ENCODE results near the gene NCOA3.
"Not testable (repeated sequence)": the region's sequence is repeated elsewhere in the genome, so short reads cannot be mapped to it uniquely, and the experiment has no call there.

The NCOA3 gene

DNA sequence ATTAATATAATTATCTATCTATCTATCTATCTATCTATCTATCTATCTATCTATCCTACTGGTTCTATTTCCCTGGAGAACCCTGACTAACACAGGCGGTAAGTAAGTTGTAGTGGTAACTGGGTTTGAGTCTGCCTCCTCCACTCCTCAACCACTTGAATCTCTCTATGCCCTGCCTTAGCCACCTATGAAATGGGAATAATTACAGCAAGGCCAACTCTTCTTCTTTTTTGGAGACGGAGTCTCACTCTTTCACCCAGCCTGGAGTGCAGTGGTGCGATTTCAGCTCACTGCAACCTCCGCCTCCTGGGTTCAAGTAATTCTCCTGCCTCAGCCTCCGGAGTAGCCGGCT, 41.0 kb upstream of the NCOA3 start:
- not testable (repeated sequence) for H3K9me3 ChIP-seq (ENCODE audit: control insufficient read depth in 2 of 2, low read length in 2 of 2); H3K4me1 ChIP-seq (ENCODE audit: control insufficient read depth, insufficient read depth, low read length); H3K9ac ChIP-seq (ENCODE audit: low read length in 2 of 2); H3K4me3 ChIP-seq (ENCODE audit: low read length in 2 of 2); H3K27ac ChIP-seq (ENCODE audit: low read length); H3K27me3 ChIP-seq (ENCODE audit: control insufficient read depth in 1 of 2, insufficient read depth in 2 of 2, low read length in 2 of 2); H3K36me3 ChIP-seq (ENCODE audit: control insufficient read depth in 2 of 2, insufficient read depth in 2 of 2, low read length in 2 of 2)

DNA sequence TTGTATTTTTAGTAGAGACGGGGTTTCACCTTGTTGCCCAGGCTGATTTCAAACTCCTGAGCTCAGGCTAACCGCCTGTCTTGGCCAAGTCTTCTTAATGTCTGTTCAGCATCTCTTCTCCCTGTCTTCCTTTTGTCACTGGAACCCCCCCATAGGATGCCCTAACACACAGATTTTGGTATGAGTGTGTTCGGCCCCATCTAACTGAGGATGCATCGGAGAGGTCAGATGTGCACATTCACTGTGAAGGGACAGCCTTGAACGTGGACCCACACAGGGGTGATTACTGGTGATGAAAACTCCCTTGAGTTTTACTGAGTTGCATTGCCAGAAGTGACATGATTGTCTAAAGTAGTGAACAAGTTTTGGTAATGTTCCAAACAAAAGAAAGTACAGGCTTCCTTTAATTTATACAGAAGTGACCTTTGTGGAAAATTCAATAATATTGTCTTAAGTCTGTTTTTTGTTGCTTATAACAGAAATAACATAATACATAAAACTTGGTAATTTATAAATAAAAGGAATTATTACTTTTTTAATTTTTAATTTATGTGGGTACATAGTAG, 40.5 kb upstream of the NCOA3 start:
- Histone ChIP-seq H3K36me3 (ENCODE audit: control insufficient read depth in 2 of 2, insufficient read depth in 2 of 2, low read length in 2 of 2) (no peaks in the 10 kb centered on the region), H3K27ac (ENCODE audit: low read length) (no peak overlapping the region), H3K4me1 (ENCODE audit: control insufficient read depth, insufficient read depth, low read length) (no peaks in the 10 kb centered on the region), H3K4me3 (ENCODE audit: low read length in 2 of 2) (no peak overlapping the region), H3K9ac (ENCODE audit: low read length in 2 of 2) (no peak overlapping the region), H3K9me3 (ENCODE audit: control insufficient read depth in 2 of 2, low read length in 2 of 2) (no peaks in the 10 kb centered on the region), H3K27me3 (ENCODE audit: control insufficient read depth in 1 of 2, insufficient read depth in 2 of 2, low read length in 2 of 2) (no peaks in the 10 kb centered on the region)

DNA sequence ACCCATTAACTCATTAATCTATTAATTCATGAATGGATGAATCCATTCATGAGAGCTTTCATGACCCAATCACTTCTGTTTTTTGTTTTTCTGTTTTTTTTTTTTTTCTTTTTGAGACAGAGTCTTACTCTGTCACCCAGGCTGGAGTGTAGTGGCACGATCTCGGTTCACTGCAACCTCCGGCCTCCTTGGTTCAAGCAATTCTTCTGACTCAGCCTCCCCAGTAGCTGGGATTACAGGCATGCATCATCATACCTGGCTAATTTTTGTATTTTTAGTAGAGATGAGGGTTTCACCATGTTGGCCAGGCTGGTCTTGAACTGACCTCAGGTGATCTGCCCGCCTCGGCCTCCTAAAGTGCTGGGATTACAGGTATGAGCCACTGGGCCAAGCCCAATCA, 39.8 kb upstream of the NCOA3 start:
- H3K27me3 ChIP-seq (ENCODE audit: control insufficient read depth in 1 of 2, insufficient read depth in 2 of 2, low read length in 2 of 2); H3K36me3 ChIP-seq (ENCODE audit: control insufficient read depth in 2 of 2, insufficient read depth in 2 of 2, low read length in 2 of 2); H3K9me3 ChIP-seq (ENCODE audit: control insufficient read depth in 2 of 2, low read length in 2 of 2); H3K4me3 ChIP-seq (ENCODE audit: low read length in 2 of 2); H3K4me1 ChIP-seq (ENCODE audit: control insufficient read depth, insufficient read depth, low read length); H3K9ac ChIP-seq (ENCODE audit: low read length in 2 of 2); H3K27ac ChIP-seq (ENCODE audit: low read length): not testable (repeated sequence)

DNA sequence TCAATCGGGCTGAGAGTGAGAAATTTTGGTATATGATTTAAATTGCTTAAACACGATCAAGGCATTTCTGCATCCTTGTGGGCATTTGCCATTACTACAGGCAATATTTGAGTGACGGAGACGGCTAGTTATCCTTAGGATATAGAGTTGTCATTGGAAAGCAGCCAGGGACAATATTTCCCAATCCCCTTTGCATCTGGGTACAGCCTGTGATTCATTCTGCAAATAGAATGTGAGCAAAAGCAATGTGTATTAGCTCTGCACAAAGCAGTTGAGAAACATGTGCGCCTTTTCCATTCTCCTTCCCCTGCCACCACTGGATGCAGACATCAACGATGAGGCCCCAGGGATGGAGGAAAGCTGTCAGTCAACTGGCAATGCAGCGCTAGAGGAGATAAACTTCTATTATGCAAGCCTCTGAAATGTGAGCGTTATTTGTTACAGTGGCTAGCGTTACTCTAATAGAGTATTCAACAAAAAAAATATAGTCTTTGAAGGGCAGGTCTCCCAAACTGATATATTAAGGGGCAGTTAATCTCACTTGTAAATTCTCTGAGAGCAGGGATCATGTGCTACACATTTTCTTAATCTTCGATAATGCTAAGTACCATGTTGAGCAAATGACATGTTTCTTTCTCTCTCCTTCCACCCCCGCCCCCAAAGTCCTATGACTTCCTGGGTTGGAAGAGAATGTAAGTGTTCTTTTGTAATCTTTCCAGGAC, 37.1 kb upstream of the NCOA3 start:
- Histone ChIP-seq H3K4me3 (ENCODE audit: low read length in 2 of 2) (no peak overlapping the region), H3K27ac (ENCODE audit: low read length) (no peak overlapping the region), H3K4me1 (ENCODE audit: control insufficient read depth, insufficient read depth, low read length) (no peaks in the 10 kb centered on the region), H3K36me3 (ENCODE audit: control insufficient read depth in 2 of 2, insufficient read depth in 2 of 2, low read length in 2 of 2) (no peaks in the 10 kb centered on the region), H3K9ac (ENCODE audit: low read length in 2 of 2) (no peak overlapping the region), H3K9me3 (ENCODE audit: control insufficient read depth in 2 of 2, low read length in 2 of 2) (no peaks in the 10 kb centered on the region), H3K27me3 (ENCODE audit: control insufficient read depth in 1 of 2, insufficient read depth in 2 of 2, low read length in 2 of 2) (no peaks in the 10 kb centered on the region)

DNA sequence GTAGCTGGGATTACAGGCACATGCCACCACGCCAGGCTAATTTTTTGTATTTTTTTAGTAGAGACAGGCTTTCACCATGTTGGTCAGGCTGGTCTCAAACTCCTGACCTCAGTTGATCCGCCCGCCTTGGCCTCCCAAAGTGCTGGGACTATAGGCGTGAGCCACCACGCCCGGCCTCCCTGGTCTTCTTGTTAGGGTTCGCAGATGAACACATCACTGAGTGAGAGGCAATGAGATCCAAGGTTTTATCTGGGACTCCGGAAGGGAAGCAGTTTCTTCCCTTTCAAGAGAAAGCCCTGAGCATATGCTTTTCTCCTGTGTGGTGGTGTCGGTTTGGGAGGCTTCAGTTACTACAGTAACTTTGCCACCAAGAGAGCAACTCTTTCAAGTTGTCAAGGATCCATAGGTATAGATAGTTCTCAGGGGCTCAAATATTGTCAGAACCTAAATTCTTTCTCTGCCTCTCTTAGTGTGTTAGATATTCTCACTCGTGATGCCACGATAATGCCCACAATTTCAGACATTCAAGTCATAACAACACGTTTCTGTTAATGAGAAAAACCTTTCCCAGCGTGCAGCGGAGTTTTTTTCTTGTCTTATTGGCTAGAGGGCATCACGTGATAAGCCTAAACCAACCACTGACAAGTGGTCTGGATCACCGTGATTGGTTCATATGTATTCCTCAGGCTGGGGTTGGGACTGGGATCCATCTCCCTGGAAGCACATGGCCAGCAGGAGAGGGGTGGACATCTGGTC, 36.2 kb upstream of the NCOA3 start:
- H3K36me3 ChIP-seq (ENCODE audit: control insufficient read depth in 2 of 2, insufficient read depth in 2 of 2, low read length in 2 of 2) = no peaks in the 10 kb centered on the region
- no peaks in the 10 kb centered on the region for H3K4me1 ChIP-seq (ENCODE audit: control insufficient read depth, insufficient read depth, low read length)
- H3K9me3 ChIP-seq (ENCODE audit: control insufficient read depth in 2 of 2, low read length in 2 of 2) = no peaks in the 10 kb centered on the region
- H3K27me3 ChIP-seq (ENCODE audit: control insufficient read depth in 1 of 2, insufficient read depth in 2 of 2, low read length in 2 of 2) = no peaks in the 10 kb centered on the region
- H3K9ac ChIP-seq (ENCODE audit: low read length in 2 of 2) = no peak overlapping the region
- H3K27ac ChIP-seq (ENCODE audit: low read length) = no peak overlapping the region
- no peak overlapping the region for H3K4me3 ChIP-seq (ENCODE audit: low read length in 2 of 2)

DNA sequence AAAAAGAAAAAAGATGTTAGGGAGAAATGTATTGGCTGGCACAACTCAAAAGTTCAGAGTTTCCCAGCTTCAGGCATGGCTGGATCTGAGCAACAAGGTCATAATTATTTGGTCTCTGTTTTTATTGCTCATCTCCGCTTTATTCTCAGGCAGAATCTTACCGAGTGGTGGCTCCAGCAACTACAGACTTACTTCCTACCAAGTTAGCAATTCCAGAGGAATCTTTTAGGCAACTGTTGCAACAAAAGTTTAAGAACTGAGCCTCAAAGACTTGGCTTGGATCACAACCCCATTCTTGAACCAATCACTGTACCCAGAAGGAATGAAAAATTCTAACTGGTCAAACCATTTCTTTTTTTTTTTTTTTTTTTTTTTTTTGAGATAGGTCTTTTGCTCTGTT, 35.5 kb upstream of the NCOA3 start:
- Histone ChIP-seq H3K36me3 (ENCODE audit: control insufficient read depth in 2 of 2, insufficient read depth in 2 of 2, low read length in 2 of 2) (no peaks in the 10 kb centered on the region), H3K27me3 (ENCODE audit: control insufficient read depth in 1 of 2, insufficient read depth in 2 of 2, low read length in 2 of 2) (no peaks in the 10 kb centered on the region), H3K4me1 (ENCODE audit: control insufficient read depth, insufficient read depth, low read length) (no peaks in the 10 kb centered on the region), H3K9me3 (ENCODE audit: control insufficient read depth in 2 of 2, low read length in 2 of 2) (no peaks in the 10 kb centered on the region), H3K27ac (ENCODE audit: low read length) (no peak overlapping the region), H3K9ac (ENCODE audit: low read length in 2 of 2) (no peak overlapping the region), H3K4me3 (ENCODE audit: low read length in 2 of 2) (no peak overlapping the region)

DNA sequence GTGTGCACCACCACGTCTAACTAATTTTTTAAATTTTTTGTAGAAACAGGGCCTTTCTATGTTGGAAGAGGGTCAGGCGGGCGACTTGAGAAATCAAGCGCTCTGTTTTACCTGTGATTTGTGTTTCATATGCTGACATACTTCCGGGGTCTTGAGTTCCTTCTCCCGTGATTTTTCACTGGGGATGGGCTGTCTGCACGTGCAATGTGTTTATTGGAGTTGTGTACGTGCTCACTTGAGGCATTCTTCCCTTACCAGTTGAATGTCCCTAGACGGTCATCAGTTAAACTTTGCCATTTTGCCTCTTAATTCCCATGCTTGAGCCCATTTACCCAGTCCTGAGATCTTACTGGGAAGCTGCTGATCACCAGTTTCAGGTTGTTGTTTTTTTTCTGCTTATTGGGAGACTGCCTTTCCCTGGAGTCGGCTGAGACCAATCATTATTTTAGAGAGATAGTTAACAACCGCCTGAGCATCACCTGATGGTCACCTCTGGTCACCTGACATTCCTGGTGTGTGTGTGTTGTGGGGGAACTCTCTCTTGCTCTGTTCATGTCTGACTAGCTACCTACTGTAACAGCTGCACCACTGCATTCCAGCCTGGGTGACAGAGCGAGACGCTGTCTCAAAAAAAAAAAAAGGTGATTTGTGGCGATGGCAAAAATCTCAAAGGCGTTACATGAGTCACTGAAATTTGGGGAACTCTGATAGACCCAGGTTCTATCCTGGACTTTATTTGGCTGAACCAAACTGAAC, 34.8 kb upstream of the NCOA3 start:
- H3K9me3 ChIP-seq (ENCODE audit: control insufficient read depth in 2 of 2, low read length in 2 of 2) = no peaks in the 10 kb centered on the region
- H3K4me3 ChIP-seq (ENCODE audit: low read length in 2 of 2) = no peak overlapping the region
- H3K36me3 ChIP-seq (ENCODE audit: control insufficient read depth in 2 of 2, insufficient read depth in 2 of 2, low read length in 2 of 2) = no peaks in the 10 kb centered on the region
- H3K4me1 ChIP-seq (ENCODE audit: control insufficient read depth, insufficient read depth, low read length) = no peaks in the 10 kb centered on the region
- no peak overlapping the region for H3K27ac ChIP-seq (ENCODE audit: low read length)
- no peaks in the 10 kb centered on the region for H3K27me3 ChIP-seq (ENCODE audit: control insufficient read depth in 1 of 2, insufficient read depth in 2 of 2, low read length in 2 of 2)
- no peak overlapping the region for H3K9ac ChIP-seq (ENCODE audit: low read length in 2 of 2)

DNA sequence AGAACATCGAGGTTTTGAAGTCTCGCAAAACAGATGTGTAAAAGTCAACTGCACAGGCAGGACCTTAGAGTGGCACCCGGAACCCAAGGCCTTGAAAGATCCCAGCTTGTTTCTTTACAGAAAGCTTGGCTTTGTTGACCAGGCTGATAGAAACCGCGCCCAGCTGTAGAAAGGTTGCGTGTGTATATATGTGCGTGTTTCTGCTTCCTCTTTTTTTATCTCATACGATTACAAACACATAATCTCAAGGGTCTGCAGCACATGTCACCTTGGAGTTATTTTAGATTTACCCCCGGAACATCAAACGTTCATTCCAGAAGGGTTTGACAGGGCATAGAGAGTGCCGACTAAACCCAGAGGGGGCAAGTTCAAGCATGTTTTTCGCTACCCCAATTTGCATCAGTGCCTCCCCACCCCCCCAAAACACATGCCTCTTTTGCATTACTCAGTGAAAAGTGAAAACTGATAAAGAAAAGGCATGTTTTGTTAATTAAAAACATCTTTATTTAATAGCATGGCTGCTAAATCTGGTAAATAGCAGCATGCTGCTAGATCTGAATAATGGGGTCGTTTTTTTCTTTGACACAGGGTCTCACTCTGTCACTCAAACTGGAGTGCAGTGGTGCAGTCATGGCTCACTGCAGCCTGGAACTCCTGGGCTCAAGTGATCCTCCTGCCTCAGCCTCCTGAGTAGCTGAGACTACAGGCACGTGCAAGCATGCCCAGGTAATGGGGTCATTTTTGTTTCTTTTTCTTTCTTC, 33.2 kb upstream of the NCOA3 start:
- H3K36me3 ChIP-seq (ENCODE audit: control insufficient read depth in 2 of 2, insufficient read depth in 2 of 2, low read length in 2 of 2) = no peaks in the 10 kb centered on the region
- no peak overlapping the region for H3K4me3 ChIP-seq (ENCODE audit: low read length in 2 of 2)
- H3K4me1 ChIP-seq (ENCODE audit: control insufficient read depth, insufficient read depth, low read length) = no peaks in the 10 kb centered on the region
- no peaks in the 10 kb centered on the region for H3K27me3 ChIP-seq (ENCODE audit: control insufficient read depth in 1 of 2, insufficient read depth in 2 of 2, low read length in 2 of 2)
- H3K27ac ChIP-seq (ENCODE audit: low read length) = no peak overlapping the region
- H3K9me3 ChIP-seq (ENCODE audit: control insufficient read depth in 2 of 2, low read length in 2 of 2) = no peaks in the 10 kb centered on the region
- H3K9ac ChIP-seq (ENCODE audit: low read length in 2 of 2) = no peak overlapping the region

DNA sequence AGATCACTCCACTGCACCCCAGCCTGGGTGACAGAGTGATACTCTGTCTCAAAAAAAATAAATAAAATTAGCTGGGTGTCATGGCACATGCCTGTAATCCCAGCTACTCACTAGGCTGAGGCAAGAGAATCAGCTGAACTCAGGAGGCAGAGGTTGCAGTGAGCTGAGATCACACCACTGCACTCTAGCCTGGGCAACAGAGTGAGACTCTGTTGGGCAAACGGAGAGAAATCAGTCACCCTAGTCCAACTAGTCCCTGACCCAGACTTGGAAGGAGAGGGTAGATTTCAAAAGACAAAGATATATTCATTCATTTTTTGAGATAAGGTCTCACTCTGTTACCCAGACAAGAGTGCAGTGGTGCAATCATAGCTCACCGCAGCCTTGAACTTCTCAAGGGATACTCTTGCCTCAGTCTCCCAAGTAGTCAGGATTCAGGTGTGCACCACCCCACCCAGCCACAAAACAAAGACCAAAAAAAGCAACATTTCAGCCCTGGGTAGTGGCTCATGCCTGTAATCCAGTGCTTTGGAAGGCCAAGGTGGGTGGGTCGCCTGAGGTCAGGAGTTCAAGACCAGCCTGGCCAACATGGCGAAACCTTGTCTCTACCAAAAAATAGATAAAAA, 26.2 kb upstream of the NCOA3 start:
- H3K36me3 ChIP-seq (ENCODE audit: control insufficient read depth in 2 of 2, insufficient read depth in 2 of 2, low read length in 2 of 2) = no peaks in the 10 kb centered on the region
- H3K9ac ChIP-seq (ENCODE audit: low read length in 2 of 2) = no peak overlapping the region
- no peaks in the 10 kb centered on the region for H3K4me1 ChIP-seq (ENCODE audit: control insufficient read depth, insufficient read depth, low read length)
- H3K4me3 ChIP-seq (ENCODE audit: low read length in 2 of 2) = no peak overlapping the region
- no peaks in the 10 kb centered on the region for H3K9me3 ChIP-seq (ENCODE audit: control insufficient read depth in 2 of 2, low read length in 2 of 2)
- H3K27ac ChIP-seq (ENCODE audit: low read length) = no peak overlapping the region
- H3K27me3 ChIP-seq (ENCODE audit: control insufficient read depth in 1 of 2, insufficient read depth in 2 of 2, low read length in 2 of 2) = no peaks in the 10 kb centered on the region

DNA sequence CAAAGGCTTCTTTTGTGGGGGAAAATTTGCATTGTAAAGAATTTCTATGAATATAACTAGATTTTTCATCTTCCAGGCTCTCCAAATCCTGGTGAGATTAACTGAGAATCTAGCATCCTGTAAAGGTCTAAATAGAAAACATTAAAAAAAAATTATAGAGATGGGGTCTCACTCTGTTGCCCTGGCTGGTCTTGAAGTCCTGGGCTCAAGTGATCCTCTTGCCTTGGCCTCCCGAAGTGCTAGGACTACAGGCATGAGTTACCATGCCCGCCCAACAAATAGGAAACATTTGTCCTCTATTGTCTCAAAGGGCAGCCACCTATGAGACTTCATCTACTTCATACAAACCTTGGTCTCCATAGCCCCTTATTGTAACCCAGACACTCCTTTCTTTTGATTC, 25.2 kb upstream of the NCOA3 start:
- no peak overlapping the region for H3K27ac ChIP-seq (ENCODE audit: low read length)
- no peak overlapping the region for H3K4me3 ChIP-seq (ENCODE audit: low read length in 2 of 2)
- no peaks in the 10 kb centered on the region for H3K36me3 ChIP-seq (ENCODE audit: control insufficient read depth in 2 of 2, insufficient read depth in 2 of 2, low read length in 2 of 2)
- H3K9me3 ChIP-seq (ENCODE audit: control insufficient read depth in 2 of 2, low read length in 2 of 2) = no peaks in the 10 kb centered on the region
- H3K9ac ChIP-seq (ENCODE audit: low read length in 2 of 2) = no peak overlapping the region
- H3K27me3 ChIP-seq (ENCODE audit: control insufficient read depth in 1 of 2, insufficient read depth in 2 of 2, low read length in 2 of 2) = no peaks in the 10 kb centered on the region
- H3K4me1 ChIP-seq (ENCODE audit: control insufficient read depth, insufficient read depth, low read length) = no peaks in the 10 kb centered on the region
